ENCODE measurements around the gene VRK1. TPM values are rescaled to one million over a fixed set of nuclear protein-coding genes. Genes with fewer than 3 reads are reported as not detected.

Gene VRK1
- total RNA-seq, 8 experiments from 2014 or later, result 6.8 to 52.5 (median 28.2) TPM

DNA sequence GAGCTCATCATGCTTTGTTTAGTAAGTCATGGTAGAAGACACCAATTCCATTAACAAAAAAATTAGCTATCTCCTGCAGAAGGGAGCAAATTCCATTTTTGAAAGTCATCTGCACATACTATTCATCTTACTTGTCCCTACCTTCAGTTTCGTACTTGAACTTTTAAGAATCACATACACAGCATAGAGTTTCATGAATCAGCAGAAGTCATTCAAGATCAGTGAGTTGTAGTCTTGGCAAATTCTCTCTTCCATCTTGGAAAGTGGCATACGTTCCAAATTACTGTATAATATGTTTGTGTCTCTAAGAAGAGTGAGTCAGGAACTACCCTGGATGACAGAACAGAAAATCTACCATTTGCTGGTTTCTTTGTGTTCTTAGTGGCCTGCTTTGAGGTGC is 14.1 kb downstream of the VRK1 start:
- H3K4me3 ChIP-seq, result no peak overlapping the region
- no peak overlapping the region for H3K27ac ChIP-seq
- in situ Hi-C loops (cut with MboI; ENCODE audit: low pct_unique_long_range_greater_than_20kb in 2 of 9, low sequenced_read_pairs in 9 of 9, unreplicated experiment in 9 of 9), result no loop called here
- H3K4me1 ChIP-seq (replicated peaks in 1 of 2), result no peaks in the 10 kb centered on the region
- WGBS, 10 experiments, result 15 to 100% (median 74%) methylated on average over 1 to 2 of the region's 2 CpGs; no CpG with 5 or more reads in 1 of the 10 experiments
- ATAC-seq (replicated peaks in 6 of 8), result no peak

DNA sequence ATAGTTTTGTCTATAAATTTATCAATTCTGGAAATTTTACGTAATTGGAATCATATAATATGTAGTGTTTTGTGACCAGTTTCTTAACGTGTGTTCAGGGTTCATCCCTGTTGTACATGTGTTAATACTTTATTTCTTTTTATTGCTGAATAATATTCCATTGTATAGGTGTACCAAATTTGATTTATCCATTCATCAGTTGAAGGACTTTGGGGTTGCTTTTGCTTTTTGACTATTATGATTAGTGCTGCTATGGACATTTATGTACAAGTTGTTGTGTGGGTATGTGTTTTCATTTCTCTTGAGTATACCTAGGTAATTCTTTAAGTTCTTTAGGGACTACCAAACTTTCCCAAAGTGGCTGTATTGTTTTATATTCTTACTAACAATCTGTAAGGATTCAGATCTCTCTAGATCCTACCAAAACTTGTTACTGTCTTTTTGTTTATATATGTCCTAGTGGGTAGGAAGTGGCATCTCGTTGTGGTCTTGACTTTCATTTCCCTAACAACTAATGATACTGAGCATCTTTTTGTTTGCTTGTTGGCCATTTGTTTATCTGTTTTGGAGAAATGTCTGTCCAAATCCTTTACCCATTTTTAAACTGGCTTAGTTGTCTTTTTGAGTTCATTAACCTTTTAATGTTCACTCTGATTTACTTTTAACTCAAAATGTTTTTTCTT is 14.9 kb downstream of the VRK1 start:
- Histone ChIP-seq H3K4me1 (replicated peaks in 1 of 2) (no peaks in the 10 kb centered on the region), H3K27ac (no peak overlapping the region), H3K4me3 (no peak overlapping the region)
- ATAC-seq (replicated peaks in 6 of 8), result no peak
- in situ Hi-C loops (cut with MboI; ENCODE audit: low pct_unique_long_range_greater_than_20kb in 2 of 9, low sequenced_read_pairs in 9 of 9, unreplicated experiment in 9 of 9), result no loop called here
- WGBS, 10 experiments, result 40 to 100% (median 83%) methylated on average over 1 to 3 of the region's 3 CpGs; no CpG with 5 or more reads in 1 of the 10 experiments

DNA sequence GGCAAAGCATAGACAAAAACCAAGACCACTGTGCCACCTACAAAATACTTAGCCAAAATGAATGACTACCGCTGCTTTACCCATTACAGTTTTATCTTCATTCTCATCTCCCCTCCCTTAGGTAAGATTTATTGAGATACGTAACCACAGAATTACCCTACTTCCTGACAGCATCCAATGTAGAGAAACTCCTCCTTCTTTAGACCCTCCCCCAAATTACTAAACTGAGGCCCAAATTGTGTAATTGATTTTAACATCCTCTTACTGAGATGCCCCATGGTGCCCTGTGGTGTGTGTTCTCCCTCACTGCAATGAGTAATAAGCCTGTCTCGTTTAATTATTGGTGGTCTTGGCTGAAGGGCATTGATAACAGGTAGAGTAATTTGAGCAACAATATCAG is 19.1 kb downstream of the VRK1 start:
- in situ Hi-C loops (cut with MboI; ENCODE audit: low pct_unique_long_range_greater_than_20kb in 2 of 9, low sequenced_read_pairs in 9 of 9, unreplicated experiment in 9 of 9), result no loop called here
- ATAC-seq (replicated peaks in 6 of 8), result no peak
- no peaks in the 10 kb centered on the region for H3K4me1 ChIP-seq (replicated peaks in 1 of 2)
- H3K4me3 ChIP-seq, result no peak overlapping the region
- 75 to 100% (median 100%) methylated on average over 1 to 3 of the region's 3 CpGs; no CpG with 5 or more reads in 1 of the 10 experiments for WGBS, 10 experiments
- H3K27ac ChIP-seq, result no peak overlapping the region

DNA sequence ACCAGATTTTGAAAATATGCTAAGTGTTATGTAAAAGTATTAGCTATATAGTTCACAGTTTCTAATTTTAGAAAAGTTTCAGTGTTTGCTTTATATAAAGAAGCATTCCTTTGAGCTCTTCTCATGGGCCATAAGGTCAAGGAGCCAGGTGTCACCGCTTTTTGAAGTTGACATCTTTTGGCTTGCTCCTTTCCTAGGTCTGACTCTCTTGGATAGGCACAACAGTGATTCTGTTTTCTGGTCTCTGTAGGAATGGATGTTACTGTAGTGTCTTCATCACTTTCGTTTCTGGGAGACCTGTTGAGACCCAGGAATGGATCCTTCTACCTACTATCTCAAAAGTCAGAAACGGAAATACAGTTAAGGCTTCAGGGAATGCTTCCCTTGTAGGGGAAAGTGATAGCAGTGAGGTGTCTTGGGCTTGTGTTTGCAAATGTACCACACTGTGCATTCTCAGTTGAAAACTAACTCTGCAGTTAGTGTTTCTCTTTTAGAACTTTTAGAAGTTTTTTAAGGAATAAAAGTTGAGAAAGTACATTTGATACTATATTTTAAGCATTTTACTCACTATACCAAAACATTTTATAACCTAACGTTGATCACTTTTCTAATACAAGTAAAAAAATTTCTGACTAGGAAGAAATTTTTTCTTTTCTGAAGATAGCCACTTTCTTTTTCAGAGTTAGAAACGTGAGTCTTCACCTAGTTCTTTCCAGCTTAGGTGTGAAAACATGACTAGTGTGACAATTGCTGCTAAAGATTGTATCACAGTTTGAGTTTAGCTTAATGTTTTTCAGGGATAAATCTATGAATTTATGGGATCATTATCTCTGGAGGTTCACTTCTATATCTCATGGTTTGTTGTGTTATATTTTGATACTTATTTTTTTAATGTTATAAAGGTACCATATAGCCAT is 20.8 kb downstream of the VRK1 start:
- Histone ChIP-seq H3K4me1 (replicated peaks in 1 of 2) (no peaks in the 10 kb centered on the region), H3K27ac (no peak overlapping the region), H3K4me3 (no peak overlapping the region)
- ATAC-seq (replicated peaks in 6 of 8), result no peak
- 73 to 100% (median 91%) methylated on average over 1 to 5 of the region's 5 CpGs for WGBS, 10 experiments
- in situ Hi-C loops (cut with MboI; ENCODE audit: low pct_unique_long_range_greater_than_20kb in 2 of 9, low sequenced_read_pairs in 9 of 9, unreplicated experiment in 9 of 9), result no loop called here

DNA sequence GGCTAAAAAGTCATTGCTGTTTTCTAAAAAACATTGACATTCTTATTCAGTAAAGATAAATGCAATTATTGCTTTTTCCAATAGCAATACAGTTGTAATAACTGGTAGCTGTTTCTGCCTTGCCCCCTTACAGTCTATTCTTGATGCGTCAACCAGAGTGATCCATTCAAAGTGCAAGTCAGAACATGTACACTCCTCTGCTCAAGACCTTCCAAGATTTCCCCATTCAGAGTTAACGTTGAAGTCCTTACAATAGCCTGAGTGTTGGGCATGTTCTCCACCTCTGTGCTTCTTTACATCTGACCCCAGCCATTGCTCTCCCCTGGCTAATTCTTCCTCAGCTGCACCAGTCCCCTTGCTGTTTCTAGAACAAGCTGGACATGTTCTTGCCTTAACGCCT is 24.3 kb downstream of the VRK1 start:
- no peak for ATAC-seq (replicated peaks in 6 of 8)
- in situ Hi-C loops (cut with MboI; ENCODE audit: low pct_unique_long_range_greater_than_20kb in 2 of 9, low sequenced_read_pairs in 9 of 9, unreplicated experiment in 9 of 9), result no loop called here
- H3K27ac ChIP-seq, result no peak overlapping the region
- no peak overlapping the region for H3K4me3 ChIP-seq
- 50 to 100% (median 87%) methylated on average over 1 to 3 of the region's 3 CpGs; no CpG with 5 or more reads in 1 of the 10 experiments for WGBS, 10 experiments
- no peaks in the 10 kb centered on the region for H3K4me1 ChIP-seq (replicated peaks in 1 of 2)

DNA sequence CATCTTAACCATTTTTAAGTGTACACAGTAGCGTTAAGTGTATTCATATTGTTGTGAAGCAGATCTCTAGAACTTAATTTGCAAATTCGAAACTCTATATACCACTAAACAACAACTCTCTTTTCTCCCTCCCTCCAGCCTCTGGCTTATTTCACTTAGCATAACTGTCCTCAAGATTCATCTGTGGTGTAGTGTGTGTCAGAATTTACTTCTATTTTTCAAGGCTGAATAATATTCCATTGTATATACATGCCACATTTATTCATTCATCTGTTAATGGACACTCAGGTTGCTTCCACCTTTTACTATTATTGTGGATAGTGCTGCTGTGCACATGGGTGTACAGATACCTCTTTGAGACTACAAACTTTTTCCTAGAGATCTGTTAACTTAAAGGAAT is 26.5 kb downstream of the VRK1 start:
- H3K27ac ChIP-seq, result no peak overlapping the region
- 53 to 100% (median 91%) methylated on average over 1 to 2 of the region's 2 CpGs for WGBS, 10 experiments
- no peak for ATAC-seq (replicated peaks in 6 of 8)
- in situ Hi-C loops (cut with MboI; ENCODE audit: low pct_unique_long_range_greater_than_20kb in 2 of 9, low sequenced_read_pairs in 9 of 9, unreplicated experiment in 9 of 9), result no loop called here
- H3K4me1 ChIP-seq (replicated peaks in 1 of 2), result no peaks in the 10 kb centered on the region
- no peak overlapping the region for H3K4me3 ChIP-seq

DNA sequence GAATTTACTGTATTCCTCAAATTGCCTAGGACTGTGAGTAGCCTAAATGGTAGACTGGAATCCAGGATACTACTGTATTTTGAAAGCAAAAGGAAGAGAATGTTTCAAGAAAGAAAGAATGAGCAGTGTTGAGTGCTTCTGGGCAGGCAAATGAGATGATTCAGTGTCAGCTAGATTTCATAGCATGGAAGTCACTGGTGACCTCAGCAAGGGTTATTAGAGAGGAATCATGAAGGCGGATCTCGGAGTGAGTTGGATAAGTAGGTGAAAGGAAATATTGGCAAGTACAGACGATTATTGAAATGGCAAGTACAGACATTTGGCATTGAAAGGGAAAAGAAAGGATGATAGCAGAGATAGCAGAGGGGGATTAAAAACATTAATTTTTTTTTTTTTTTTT is 27.1 kb downstream of the VRK1 start:
- WGBS, 10 experiments, result 11 to 100% (median 90%) methylated on average over 1 to 3 of the region's 3 CpGs; no CpG with 5 or more reads in 1 of the 10 experiments
- ATAC-seq (replicated peaks in 6 of 8), result peak in 2 of 8 experiments; percentile 33 to 66

DNA sequence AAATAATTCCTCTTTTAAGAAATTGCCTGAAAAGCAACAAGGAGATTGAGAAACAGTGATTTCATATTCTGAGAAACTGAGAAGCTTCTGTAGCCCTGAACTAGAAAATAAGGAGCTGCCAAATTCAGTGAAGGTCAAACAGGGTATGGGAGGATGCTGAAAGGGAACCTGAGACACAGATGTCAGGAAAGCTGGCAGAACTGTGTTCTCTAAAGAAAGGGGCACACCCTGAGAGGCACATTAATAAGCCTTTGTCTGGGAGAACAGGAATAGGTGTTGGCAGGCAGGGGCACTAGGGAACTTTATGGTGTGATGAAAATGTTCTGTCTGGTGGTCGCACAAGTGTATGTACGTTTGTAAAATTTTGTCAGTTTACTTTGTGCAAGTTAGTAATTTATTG is 29.6 kb downstream of the VRK1 start:
- in situ Hi-C loops (cut with MboI; ENCODE audit: low pct_unique_long_range_greater_than_20kb in 2 of 9, low sequenced_read_pairs in 9 of 9, unreplicated experiment in 9 of 9), result no loop called here
- Histone ChIP-seq H3K27ac (no peak overlapping the region), H3K4me3 (no peak overlapping the region), H3K4me1 (replicated peaks in 1 of 2) (no peaks in the 10 kb centered on the region)
- peak in 3 of 8 experiments; percentile 26 to 61 (median 57) for ATAC-seq (replicated peaks in 6 of 8)
- WGBS, 10 experiments, result 35 to 100% (median 86%) methylated on average over 1 to 2 of the region's 2 CpGs

More for the DNA sequence above, 27.1 kb downstream of the VRK1 start:
- H3K4me1 ChIP-seq (replicated peaks in 1 of 2), result no peaks in the 10 kb centered on the region
- in situ Hi-C loops (cut with MboI; ENCODE audit: low pct_unique_long_range_greater_than_20kb in 2 of 9, low sequenced_read_pairs in 9 of 9, unreplicated experiment in 9 of 9), result no loop called here
- no peak overlapping the region for H3K4me3 ChIP-seq
- H3K27ac ChIP-seq, result no peak overlapping the region

DNA sequence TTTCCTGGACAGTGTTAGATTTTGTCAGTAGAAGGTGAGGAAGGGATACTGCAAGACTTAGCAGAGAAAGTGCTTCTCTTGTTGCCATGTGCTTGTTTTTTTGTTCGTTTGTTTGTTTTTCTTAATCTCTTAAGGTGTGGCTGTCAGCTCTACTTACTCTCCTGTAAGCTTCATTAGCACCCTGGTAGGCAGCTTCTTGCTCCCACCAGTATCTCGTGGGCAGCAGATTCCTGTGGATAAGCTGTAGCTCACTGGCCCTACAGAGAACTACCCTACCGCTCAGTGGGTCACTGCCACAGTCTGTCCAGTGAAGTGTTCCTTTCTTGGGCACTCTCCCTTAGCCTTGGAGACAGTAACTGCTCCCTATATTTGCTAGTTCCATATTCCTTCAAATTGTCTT is 30.1 kb downstream of the VRK1 start:
- H3K4me3 ChIP-seq, result no peak overlapping the region
- no peak overlapping the region for H3K27ac ChIP-seq
- H3K4me1 ChIP-seq (replicated peaks in 1 of 2), result no peaks in the 10 kb centered on the region
- WGBS, 10 experiments, result 43 to 100% (median 84%) methylated on average over 1 to 3 of the region's 3 CpGs
- in situ Hi-C loops (cut with MboI; ENCODE audit: low pct_unique_long_range_greater_than_20kb in 2 of 9, low sequenced_read_pairs in 9 of 9, unreplicated experiment in 9 of 9), result no loop called here
- ATAC-seq (replicated peaks in 6 of 8), result peak in 3 of 8 experiments; percentile 13 to 56 (median 50)

DNA sequence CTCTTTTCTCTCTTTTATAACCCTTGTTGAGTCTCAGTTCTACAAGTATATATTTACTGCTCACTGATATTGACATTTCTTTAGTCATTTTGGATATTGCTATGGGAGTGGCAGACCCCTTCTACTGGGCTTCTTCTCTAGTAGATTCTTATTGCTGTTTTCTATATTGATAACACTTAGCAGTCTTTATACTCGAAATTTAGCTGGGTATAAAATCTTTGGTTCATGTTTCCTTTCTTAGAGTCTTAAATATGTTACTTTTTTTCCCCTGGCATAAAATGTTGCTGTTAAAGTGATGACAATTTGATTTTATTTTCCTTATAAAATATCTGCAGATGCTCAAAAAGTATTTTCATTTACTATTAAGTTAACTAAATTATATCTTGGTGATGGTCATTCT is 32.6 kb downstream of the VRK1 start:
- Histone ChIP-seq H3K27ac (no peak overlapping the region), H3K4me3 (no peak overlapping the region), H3K4me1 (replicated peaks in 1 of 2) (no peaks in the 10 kb centered on the region)
- in situ Hi-C loops (cut with MboI; ENCODE audit: low pct_unique_long_range_greater_than_20kb in 2 of 9, low sequenced_read_pairs in 9 of 9, unreplicated experiment in 9 of 9), result no loop called here
- no peak for ATAC-seq (replicated peaks in 6 of 8)
- WGBS, 10 experiments, result 91 to 100% (median 100%) methylated on average over 1 of the region's 1 CpG; no CpG with 5 or more reads in 3 of the 10 experiments

DNA sequence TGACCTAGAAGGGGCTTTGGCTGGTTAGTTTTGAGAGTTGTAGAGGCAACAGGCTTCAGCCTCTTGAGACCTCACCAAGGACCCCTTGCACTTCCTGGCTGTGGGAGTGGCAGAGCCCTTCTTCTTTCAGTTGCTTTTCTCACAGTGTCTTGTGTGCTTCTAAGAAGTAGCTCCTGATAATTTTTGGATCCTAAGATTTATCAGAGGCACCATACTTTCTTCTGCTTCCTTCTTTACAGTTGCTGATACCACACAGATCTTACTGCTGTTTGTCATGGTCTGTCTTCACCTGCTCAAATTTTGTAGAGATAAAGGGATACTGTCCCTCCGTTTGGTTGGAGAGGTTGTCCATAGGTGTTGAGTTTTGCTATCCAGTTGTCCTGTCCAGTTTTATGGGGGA is 33.8 kb downstream of the VRK1 start:
- no peaks in the 10 kb centered on the region for H3K4me1 ChIP-seq (replicated peaks in 1 of 2)
- H3K27ac ChIP-seq, result no peak overlapping the region
- in situ Hi-C loops (cut with MboI; ENCODE audit: low pct_unique_long_range_greater_than_20kb in 2 of 9, low sequenced_read_pairs in 9 of 9, unreplicated experiment in 9 of 9), result no loop called here
- ATAC-seq (replicated peaks in 6 of 8), result no peak
- H3K4me3 ChIP-seq, result no peak overlapping the region
- 0 to 100% (median 75%) methylated on average over 1 of the region's 1 CpG; no CpG with 5 or more reads in 6 of the 10 experiments for WGBS, 10 experiments

DNA sequence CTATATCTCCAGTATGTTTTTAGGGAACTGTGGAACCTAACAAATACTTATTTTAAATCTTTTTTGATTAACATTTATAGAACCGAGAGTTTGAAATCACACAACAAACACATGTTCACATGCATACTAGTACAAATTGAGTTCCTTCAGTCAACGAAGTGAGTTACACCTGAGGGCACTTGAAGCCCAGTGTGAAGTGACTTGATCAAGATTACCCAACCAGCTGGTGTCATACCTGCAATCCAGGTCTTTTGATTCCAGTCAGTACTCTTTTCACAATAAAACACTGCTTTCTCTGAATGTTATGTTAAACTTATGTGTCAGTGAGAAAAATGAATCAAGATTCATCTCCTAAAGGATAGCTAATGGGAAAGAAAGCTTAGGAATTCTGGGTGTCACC is 35.2 kb downstream of the VRK1 start:
- no peak for ATAC-seq (replicated peaks in 6 of 8)
- in situ Hi-C loops (cut with MboI; ENCODE audit: low pct_unique_long_range_greater_than_20kb in 2 of 9, low sequenced_read_pairs in 9 of 9, unreplicated experiment in 9 of 9), result no loop called here

DNA sequence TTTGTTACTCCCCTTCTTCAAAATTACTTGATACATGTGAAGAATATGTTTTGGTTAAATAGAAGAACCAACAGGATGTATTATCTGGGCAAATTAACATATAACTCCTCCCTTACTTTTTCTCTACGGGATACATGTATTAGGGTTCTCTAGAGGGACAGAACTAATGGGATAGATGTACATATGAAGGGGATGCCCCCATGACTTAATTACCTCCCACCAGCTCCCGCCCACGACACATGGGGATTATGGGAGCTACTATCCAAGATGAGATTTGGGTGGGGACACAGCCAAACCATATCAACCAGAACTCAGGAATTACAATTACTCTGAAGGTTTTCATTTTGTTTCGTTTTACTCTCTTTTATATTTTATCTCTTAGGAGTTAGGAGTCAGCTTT is 41.3 kb downstream of the VRK1 start:
- H3K4me3 ChIP-seq, result no peak overlapping the region
- in situ Hi-C loops (cut with MboI; ENCODE audit: low pct_unique_long_range_greater_than_20kb in 2 of 9, low sequenced_read_pairs in 9 of 9, unreplicated experiment in 9 of 9), result no loop called here
- WGBS, 10 experiments, result 89 to 100% (median 95%) methylated on average over 1 to 4 of the region's 4 CpGs; no CpG with 5 or more reads in 1 of the 10 experiments

More for the DNA sequence above, 35.2 kb downstream of the VRK1 start:
- 78 to 100% (median 97%) methylated on average over 1 to 2 of the region's 2 CpGs for WGBS, 10 experiments
- no peak overlapping the region for H3K4me3 ChIP-seq
- no peaks in the 10 kb centered on the region for H3K4me1 ChIP-seq (replicated peaks in 1 of 2)
- H3K27ac ChIP-seq, result no peak overlapping the region

More for the DNA sequence above, 41.3 kb downstream of the VRK1 start:
- H3K27ac ChIP-seq, result no peak overlapping the region
- H3K4me1 ChIP-seq (replicated peaks in 1 of 2), result no peaks in the 10 kb centered on the region
- ATAC-seq (replicated peaks in 6 of 8), result no peak
